ENCODE data around the gene ESF1. TPM values are rescaled to one million over a fixed set of nuclear protein-coding genes. Genes with fewer than 3 reads are reported as not detected.

Gene ESF1
- total and polyA plus RNA-seq, 9 of the 15 experiments (the other 6 are each of a cell fraction or from before 2014, with no cell fraction given), result 7.0 to 30.4 (median 18.6) TPM

DNA sequence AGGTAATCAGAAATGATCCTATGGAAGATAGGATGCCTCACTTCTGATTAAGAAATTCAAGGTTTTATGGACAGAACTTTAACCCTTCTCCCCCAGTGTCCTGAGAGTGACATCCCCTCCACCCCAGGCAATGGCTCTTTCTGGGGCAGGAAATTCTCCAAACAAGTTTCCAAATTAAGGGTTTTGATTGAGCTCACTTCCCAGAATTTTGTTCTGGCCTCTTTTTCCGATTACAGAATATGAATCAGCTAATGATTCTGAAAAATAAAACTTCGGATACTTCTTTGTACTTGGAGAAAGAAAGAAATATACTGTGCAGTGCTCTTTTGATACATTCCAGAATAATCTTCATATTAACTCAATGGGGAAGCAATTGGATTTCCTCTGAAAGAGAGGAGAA lies 113.2 kb downstream of the ESF1 start (continued):
- TF ChIP-seq SAP30 (IDR thresholded peaks at IDR 0.05; ENCODE audit: borderline replicate concordance, insufficient read depth, low read depth, low read length, poor library complexity, severe bottlenecking) (no peak), ZBTB8A (IDR thresholded peaks at IDR 0.05; ENCODE audit: partially characterized antibody) (no peak)

DNA sequence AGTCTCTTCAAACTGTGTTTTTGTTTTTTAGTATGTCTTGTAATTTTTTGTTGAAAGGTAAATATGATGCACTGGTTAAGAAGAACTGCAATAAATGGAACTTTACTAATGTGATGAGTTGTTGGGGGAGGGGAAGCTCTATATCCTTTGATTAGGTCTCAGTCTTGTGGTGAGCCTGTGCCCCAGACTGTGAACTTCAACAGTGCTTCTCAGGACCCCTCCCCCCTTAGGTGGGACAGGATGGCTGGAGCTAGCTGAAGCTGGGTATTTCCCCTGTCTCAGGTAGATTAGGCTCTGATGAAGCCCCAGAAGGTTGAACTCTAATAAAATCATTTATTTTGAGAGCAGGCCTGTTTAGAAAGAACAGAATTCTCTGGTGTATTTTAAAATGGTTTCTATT lies 114.6 kb downstream of the ESF1 start:
- Histone ChIP-seq H3K79me2 (ENCODE audit: control insufficient read depth, insufficient read depth, low read length) (no peaks in the 10 kb centered on the region), H4K20me1 (replicated peaks; ENCODE audit: control insufficient read depth, insufficient read depth, low read length) (no peaks in the 10 kb centered on the region), H3K4me3 (no peak overlapping the region), H3K9ac (ENCODE audit: insufficient read depth in 1 of 2, low read depth in 2 of 2, low read length in 2 of 2) (no peak overlapping the region), H3K36me3 (ENCODE audit: control insufficient read depth, insufficient read depth, low read length) (no peaks in the 10 kb centered on the region), H3K9me3 (replicated peaks; ENCODE audit: control insufficient read depth, insufficient read depth, low read depth, low read length) (no peaks in the 10 kb centered on the region), H3K9me1 (ENCODE audit: control insufficient read depth, insufficient read depth, low read length) (no peaks in the 10 kb centered on the region), H3K27me3 (ENCODE audit: control insufficient read depth in 2 of 2, insufficient read depth in 2 of 2, low read length in 2 of 2) (no peaks in the 10 kb centered on the region), H2AFZ (ENCODE audit: low read depth, low read length) (no peak overlapping the region), H3K4me1 (replicated peaks in 1 of 2; ENCODE audit: control insufficient read depth in 2 of 2, insufficient read depth in 2 of 2, low read length in 2 of 2) (no peaks in the 10 kb centered on the region), H3K4me2 (ENCODE audit: insufficient read depth, low read length) (no peak overlapping the region), H3K27ac (ENCODE audit: extremely low read depth, low read depth, low read length) (no peak overlapping the region)
- CTCF ChIA-PET (ENCODE audit: low intra/inter-chr PET ratio), result no interaction called here
- intact Hi-C loops (cut with micrococcal nuclease), result no loop called here
- in situ Hi-C loops (cut with MboI), result no loop called here
- BruUV-seq (replicated peaks), result no TSS peak
- POLR2A ChIA-PET, result no interaction called here
- ATAC-seq, result no peak
- TF ChIP-seq, protein P1, sequence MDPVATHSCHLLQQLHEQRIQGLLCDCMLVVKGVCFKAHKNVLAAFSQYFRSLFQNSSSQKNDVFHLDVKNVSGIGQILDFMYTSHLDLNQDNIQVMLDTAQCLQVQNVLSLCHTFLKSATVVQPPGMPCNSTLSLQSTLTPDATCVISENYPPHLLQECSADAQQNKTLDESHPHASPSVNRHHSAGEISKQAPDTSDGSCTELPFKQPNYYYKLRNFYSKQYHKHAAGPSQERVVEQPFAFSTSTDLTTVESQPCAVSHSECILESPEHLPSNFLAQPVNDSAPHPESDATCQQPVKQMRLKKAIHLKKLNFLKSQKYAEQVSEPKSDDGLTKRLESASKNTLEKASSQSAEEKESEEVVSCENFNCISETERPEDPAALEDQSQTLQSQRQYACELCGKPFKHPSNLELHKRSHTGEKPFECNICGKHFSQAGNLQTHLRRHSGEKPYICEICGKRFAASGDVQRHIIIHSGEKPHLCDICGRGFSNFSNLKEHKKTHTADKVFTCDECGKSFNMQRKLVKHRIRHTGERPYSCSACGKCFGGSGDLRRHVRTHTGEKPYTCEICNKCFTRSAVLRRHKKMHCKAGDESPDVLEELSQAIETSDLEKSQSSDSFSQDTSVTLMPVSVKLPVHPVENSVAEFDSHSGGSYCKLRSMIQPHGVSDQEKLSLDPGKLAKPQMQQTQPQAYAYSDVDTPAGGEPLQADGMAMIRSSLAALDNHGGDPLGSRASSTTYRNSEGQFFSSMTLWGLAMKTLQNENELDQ (CRISPR knock-in tag; IDR thresholded peaks at IDR 0.05; ENCODE audit: borderline replicate concordance), result no peak
- no peak for TF ChIP-seq ARID2 (IDR thresholded peaks at IDR 0.05)
- no peak for TF ChIP-seq NFYB (IDR thresholded peaks at IDR 0.05; ENCODE audit: extremely low read depth, insufficient read length)
- TF ChIP-seq, protein P2, sequence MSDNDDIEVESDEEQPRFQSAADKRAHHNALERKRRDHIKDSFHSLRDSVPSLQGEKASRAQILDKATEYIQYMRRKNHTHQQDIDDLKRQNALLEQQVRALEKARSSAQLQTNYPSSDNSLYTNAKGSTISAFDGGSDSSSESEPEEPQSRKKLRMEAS (CRISPR knock-in tag; IDR thresholded peaks at IDR 0.05), result no peak
- no peak for TF ChIP-seq RBM34 (IDR thresholded peaks at IDR 0.05; ENCODE audit: borderline replicate concordance, insufficient read depth, low read length)
- TF ChIP-seq DDX20 (tag; IDR thresholded peaks at IDR 0.05; ENCODE audit: low read depth), result no peak
- TF ChIP-seq, protein P3, sequence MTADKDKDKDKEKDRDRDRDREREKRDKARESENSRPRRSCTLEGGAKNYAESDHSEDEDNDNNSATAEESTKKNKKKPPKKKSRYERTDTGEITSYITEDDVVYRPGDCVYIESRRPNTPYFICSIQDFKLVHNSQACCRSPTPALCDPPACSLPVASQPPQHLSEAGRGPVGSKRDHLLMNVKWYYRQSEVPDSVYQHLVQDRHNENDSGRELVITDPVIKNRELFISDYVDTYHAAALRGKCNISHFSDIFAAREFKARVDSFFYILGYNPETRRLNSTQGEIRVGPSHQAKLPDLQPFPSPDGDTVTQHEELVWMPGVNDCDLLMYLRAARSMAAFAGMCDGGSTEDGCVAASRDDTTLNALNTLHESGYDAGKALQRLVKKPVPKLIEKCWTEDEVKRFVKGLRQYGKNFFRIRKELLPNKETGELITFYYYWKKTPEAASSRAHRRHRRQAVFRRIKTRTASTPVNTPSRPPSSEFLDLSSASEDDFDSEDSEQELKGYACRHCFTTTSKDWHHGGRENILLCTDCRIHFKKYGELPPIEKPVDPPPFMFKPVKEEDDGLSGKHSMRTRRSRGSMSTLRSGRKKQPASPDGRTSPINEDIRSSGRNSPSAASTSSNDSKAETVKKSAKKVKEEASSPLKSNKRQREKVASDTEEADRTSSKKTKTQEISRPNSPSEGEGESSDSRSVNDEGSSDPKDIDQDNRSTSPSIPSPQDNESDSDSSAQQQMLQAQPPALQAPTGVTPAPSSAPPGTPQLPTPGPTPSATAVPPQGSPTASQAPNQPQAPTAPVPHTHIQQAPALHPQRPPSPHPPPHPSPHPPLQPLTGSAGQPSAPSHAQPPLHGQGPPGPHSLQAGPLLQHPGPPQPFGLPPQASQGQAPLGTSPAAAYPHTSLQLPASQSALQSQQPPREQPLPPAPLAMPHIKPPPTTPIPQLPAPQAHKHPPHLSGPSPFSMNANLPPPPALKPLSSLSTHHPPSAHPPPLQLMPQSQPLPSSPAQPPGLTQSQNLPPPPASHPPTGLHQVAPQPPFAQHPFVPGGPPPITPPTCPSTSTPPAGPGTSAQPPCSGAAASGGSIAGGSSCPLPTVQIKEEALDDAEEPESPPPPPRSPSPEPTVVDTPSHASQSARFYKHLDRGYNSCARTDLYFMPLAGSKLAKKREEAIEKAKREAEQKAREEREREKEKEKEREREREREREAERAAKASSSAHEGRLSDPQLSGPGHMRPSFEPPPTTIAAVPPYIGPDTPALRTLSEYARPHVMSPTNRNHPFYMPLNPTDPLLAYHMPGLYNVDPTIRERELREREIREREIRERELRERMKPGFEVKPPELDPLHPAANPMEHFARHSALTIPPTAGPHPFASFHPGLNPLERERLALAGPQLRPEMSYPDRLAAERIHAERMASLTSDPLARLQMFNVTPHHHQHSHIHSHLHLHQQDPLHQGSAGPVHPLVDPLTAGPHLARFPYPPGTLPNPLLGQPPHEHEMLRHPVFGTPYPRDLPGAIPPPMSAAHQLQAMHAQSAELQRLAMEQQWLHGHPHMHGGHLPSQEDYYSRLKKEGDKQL (CRISPR knock-in tag; IDR thresholded peaks at IDR 0.05; ENCODE audit: borderline replicate concordance), result no peak
- FAIRE-seq, result no peak
- DNase-seq (ENCODE audit: extremely low read depth in 1 of 4, low spot score in 3 of 4), result no peak

Data from K562 (cell line).